H1 (cell line): ENCODE measurements around the gene GAPT. TPM values are rescaled to one million over a fixed set of nuclear protein-coding genes. Genes with fewer than 3 reads are reported as not detected.

Experiments used
- ATF3 ChIP-seq: IDR thresholded peaks from 2 replicates; pipeline ENCODE4 v1.6.1; 2011; ENCODE audit warnings: low read depth, mild to moderate bottlenecking, low read length; ENCODE audit not compliant: insufficient read depth
- BRCA1 ChIP-seq: IDR thresholded peaks from 2 replicates; pipeline ENCODE4 v1.6.1; 2012; ENCODE audit warnings: low read depth, low read length, improper control_type of control experiment
- EP300 ChIP-seq, 2 experiments: IDR thresholded peaks; 1 replicate in 1 of 2; 2 replicates in 1 of 2; pipeline ENCODE4 v1.6.1; 2011 to 2012; ENCODE audit warnings: low read depth in 2 of 2, low read length in 2 of 2, mild to moderate bottlenecking in 2 of 2, borderline replicate concordance in 1 of 2, inconsistent platforms in 1 of 2, moderate library complexity in 1 of 2
- HDAC2 ChIP-seq, 2 experiments: fragments of 300-600 bp in 1 of 2; sonication (generic) in 1 of 2; IDR thresholded peaks; 2 replicates each; pipeline ENCODE4 v1.6.1; 2011 to 2012; ENCODE audit warnings: low read depth in 2 of 2, low read length in 2 of 2, mild to moderate bottlenecking in 2 of 2, moderate library complexity in 2 of 2, borderline replicate concordance in 1 of 2, inconsistent platforms in 1 of 2
- MAX ChIP-seq: IDR thresholded peaks from 2 replicates; pipeline ENCODE4 v1.6.1; 2012; ENCODE audit warnings: inconsistent platforms
- PHF8 ChIP-seq: fragments of 200-600 bp; sonication (generic); conservative IDR thresholded peaks from 2 replicates; pipeline ENCODE4 v1.7.1; 2012; ENCODE audit warnings: low read depth, mild to moderate bottlenecking, inconsistent platforms, low read length, moderate library complexity
- POLR2AphosphoS5 ChIP-seq: IDR thresholded peaks from 2 replicates; pipeline ENCODE4 v1.6.1; 2011; ENCODE audit warnings: low read depth, low read length
- RFX5 ChIP-seq: IDR thresholded peaks from 2 replicates; pipeline ENCODE4 v1.6.1; 2011; ENCODE audit warnings: low read depth, low read length, improper control_type of control experiment, borderline replicate concordance
- SIRT6 ChIP-seq: IDR thresholded peaks from one replicate; pipeline ENCODE4 v1.7.1; 2012; ENCODE audit warnings: low read length, inconsistent platforms
- SP1 ChIP-seq: IDR thresholded peaks from 2 replicates; pipeline ENCODE4 v1.6.1; 2011; ENCODE audit warnings: low read depth, low read length
- polyA plus RNA-seq, 7 experiments: library from polyadenylated mRNA; depleted of rRNA in 3 of 7; stranded (reverse) in 5 of 7; unstranded in 2 of 7; fragments of >200 nt in 5 of 7; fragments of 200-250 nt in 2 of 7; gene quantifications; 1 replicate in 5 of 7; 2 replicates in 1 of 7; 4 replicates in 1 of 7; pipeline versions ENCODE4 v1.2.1 to v1.2.3, GENCODE V29; 2011 to 2013; ENCODE audit warnings: missing spikeins in 2 of 7, mixed read lengths in 2 of 7
- total RNA-seq: library from RNA; stranded (reverse); fragmentation: NEBNext Ultra II Directional; extraction: Animal tissue kit (Norgen Biotek cat#: 25700); gene quantifications from 2 replicates; pipeline ENCODE4 v1.2.1, GENCODE V29; 2021

Gene GAPT
- total and polyA plus RNA-seq, 2 of the 8 experiments (the other 6 are each of a cell fraction or from before 2014, with no cell fraction given): not detected

- no peak for TF ChIP-seq ATF3
- TF ChIP-seq EP300 (IDR thresholded peaks at IDR 0.05; ENCODE audit: borderline replicate concordance in 1 of 2, low read depth in 2 of 2, low read length in 2 of 2): no peak
- no peak for TF ChIP-seq RFX5
- no peak for TF ChIP-seq PHF8
- no peak for TF ChIP-seq SP1
- TF ChIP-seq HDAC2 (IDR thresholded peaks at IDR 0.05; ENCODE audit: borderline replicate concordance in 1 of 2, low read depth in 2 of 2, low read length in 2 of 2): no peak
- no peak for TF ChIP-seq POLR2AphosphoS5
- no peak for TF ChIP-seq BRCA1
- no peak for TF ChIP-seq SIRT6
- TF ChIP-seq MAX: no peak
Measured at GRCh38 chr5:58454025-58454424, 37.2 kb upstream of the GAPT start (continued).
